ENCODE measurements around the gene GREB1L.

The GREB1L gene

GRCh38 chr18:21484851-21485636 lies 243.0 kb downstream of the GREB1L start:
- DNase-seq: no peak

- no peak for DNase-seq
Measured at GRCh38 chr18:21486905-21487437, 244.9 kb downstream of the GREB1L start.

DNA sequence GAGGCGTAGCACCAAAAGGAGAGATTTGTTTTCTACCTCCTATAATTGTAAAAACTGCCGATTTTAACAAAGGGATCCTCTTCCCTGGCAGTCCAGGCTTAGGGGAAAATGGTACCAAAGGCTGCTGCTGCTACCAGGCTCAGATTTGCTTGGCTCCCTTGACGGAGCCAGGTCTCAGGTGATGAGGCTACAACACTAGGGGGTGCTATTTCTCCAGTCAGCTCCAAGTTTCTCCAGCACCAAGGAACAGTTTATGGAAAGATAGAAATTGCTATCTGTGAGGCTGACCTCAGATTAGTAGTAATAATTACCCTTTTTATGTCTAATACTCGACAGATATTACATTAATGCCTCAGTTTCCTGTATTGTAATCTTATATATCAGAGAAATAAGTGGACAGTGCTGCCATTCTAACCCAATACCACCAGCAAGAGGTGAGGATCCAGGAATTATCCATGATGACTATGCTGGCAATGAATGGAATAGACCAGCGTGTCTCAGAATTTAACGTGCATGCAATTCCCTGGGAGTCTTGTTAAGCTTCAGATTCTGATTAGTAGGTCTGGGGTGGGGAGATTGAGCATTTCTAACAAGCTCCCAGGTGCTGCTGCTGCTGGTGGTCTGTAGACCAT lies 247.2 kb downstream of the GREB1L start:
- peak in 12 of 56 donors; percentile 2 to 25 (median 5) for DNase-seq

- no peak for DNase-seq
Measured at GRCh38 chr18:21489919-21490495, 248.0 kb downstream of the GREB1L start.

DNA sequence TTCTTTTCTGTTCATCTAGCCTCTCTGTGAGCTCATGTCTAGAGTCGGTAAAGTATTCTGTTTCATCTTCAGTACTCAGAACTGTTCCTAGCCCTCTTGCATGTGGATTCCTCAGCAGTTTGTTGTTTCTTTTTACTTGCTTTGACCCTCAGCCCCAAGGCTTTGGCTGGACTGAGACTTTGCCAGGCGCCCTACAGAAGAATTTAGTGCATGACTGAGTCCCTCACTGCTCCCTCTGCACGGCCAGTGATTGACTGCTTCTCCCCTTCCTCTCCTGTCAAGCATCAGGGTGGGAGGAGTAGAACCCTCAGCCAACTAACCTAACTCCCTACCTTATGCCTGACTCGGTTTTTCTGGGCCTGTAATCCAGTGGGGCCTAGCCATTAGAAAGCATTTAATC lies 248.7 kb downstream of the GREB1L start:
- DNase-seq: no peak

DNA sequence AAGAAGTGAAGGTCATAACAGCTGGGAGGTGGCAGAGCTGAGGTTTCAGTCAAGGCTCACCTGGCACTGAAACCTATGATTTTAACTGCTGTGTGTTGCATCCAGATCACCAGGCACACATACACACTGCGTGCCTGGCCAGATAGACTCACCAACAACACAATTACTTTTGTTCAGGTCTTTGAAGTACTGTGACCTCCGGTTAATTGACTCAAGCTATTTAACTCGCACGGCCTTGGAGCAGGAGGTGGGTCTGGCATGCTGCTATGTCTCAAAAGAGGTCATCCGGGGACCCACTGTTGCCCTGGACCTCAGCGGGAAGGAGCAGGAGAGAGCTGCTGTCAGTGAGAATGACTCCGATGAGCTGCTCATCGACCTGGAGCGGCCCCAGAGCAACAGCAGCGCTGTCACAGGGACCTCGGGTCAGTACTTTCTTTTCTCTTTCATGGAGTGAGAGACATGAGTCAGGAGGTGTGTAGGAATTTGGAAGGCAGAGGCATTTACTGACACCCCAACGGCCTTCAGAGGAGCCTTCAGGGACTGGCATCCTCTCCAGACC lies 254.3 kb downstream of the GREB1L start:
- no peak for DNase-seq

DNA sequence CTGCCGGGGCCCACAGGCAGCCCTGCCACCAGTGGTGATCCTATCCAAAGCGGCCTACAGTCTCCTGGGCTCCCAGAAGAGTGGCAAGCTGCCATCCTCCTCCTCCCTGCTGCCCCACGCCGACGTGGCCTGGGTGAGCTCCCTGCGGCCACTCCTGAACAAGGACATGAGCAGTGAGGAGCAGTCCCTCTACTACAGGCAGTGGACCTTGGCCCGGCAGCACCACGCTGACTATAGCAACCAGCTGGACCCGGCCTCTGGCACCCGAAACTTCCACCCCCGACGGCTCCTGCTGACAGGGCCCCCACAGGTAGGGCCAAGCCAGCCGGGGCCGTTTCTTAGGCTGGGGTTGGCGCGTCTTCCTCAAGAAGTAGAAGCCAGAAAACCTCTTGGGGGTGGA lies 258.0 kb downstream of the GREB1L start:
- DNase-seq: no peak

- no peak for DNase-seq
Measured at GRCh38 chr18:21502661-21503060, 260.6 kb downstream of the GREB1L start.

DNA sequence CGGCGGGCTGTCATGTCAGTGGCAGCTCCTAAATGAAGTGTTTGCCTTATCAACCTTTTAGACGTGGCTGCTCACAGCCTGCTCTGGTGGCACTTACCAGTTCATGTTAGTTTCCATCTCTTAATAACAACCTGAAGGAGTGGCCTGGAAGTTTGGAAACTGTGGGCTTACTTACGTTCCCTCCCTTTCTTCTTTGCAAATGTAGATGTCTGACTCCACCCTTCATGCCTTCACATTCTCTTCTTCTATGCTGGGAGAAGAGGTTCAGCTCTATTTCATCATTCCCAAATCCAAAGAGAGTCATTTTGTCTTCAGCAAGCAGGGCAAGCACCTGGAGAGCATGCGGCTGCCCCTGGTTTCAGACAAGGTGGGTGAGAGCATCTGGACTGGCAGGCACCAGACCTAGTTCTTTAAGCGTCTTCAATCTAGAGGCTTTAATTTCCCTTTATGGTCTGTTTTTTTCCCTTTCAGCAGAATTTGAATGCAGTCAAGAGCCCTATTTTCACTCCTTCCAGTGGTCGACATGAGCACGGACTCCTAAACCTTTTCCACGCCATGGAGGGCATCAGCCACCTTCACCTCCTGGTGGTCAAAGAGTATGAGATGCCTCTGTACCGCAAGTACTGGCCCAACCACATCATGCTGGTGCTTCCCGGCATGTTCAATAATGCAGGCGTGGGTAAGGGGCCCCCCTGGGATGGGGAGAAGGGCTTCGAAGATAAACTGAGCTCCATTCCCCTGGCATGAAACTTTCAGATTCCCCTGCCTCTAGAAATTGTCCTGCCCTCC lies 266.1 kb downstream of the GREB1L start:
- DNase-seq: no peak

DNA sequence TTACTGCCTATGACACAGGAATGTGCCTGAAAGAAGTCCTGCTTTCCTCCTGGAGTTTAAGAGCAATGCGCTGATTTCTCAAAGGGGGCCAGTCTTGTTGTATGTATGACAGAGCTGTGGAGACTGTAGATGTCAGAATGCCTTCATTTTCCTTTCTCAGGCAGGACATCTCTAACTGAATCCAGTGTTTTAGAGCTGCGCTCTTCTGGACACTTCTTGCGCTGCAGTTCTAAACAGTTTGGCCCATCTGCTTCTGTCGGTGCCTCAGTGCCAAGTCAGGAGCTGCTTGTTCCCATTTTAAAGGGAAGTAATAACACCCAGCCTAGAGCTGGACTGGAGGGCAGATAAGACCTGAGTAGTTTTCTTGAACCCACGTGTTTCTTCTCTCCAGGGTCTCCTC lies 267.0 kb downstream of the GREB1L start:
- no peak for DNase-seq

DNA sequence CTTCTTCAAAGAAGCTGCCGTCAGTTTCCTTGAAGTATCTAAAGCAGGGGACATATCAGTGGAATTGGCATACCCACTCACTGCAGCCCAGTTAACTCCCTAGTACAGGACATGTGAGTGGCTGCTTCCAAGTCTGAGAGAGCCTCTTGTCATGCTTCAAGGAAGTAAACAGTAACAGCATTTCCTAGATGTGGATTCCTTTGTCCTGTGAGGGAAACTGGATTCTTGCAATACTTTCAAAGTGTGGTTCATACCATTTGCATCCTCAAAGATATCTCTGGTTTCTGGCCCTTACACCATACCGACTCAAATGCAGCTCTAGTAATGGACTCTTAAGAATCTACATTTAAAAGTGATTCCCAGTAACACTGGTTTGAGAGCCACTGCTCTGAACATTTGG lies 271.3 kb downstream of the GREB1L start:
- no peak for DNase-seq

DNA sequence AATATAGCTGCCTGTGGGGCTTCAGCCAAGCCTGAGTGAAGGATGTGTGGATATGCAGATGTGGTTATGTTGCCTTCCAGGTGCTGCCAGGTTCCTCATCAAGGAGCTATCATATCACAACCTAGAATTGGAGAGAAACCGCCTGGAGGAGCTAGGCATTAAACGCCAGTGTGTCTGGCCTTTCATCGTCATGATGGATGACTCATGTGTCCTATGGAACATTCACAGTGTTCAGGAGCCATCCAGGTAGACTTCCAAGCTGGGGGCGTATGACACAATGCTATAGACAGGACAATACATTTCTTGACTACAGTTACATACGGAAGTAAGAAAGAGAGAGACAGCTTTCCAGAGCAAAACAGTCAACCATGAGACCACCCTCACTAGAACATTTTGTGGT lies 271.7 kb downstream of the GREB1L start:
- DNase-seq: no peak

GRCh38 chr18:21522530-21522929 lies 280.5 kb downstream of the GREB1L start:
- DNase-seq: no peak

DNA sequence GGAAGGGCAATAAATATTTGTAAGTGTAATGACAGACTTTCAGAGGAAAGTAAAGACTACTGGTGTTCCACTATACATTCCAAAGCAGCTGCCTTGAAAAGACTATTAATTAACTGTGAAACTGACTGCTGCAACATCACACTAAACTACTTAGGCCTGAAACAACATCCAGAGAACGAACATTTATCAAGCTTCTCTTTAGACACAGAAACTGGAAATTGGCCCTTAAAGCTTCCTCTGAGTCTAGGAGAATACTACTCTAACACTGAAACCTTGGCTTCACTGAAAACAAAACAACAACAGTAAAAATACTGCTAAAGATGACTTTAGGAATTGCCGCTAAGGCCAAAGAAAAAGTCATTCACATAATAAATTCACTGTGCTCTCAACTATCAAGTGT lies 283.9 kb downstream of the GREB1L start:
- no peak for DNase-seq

DNA sequence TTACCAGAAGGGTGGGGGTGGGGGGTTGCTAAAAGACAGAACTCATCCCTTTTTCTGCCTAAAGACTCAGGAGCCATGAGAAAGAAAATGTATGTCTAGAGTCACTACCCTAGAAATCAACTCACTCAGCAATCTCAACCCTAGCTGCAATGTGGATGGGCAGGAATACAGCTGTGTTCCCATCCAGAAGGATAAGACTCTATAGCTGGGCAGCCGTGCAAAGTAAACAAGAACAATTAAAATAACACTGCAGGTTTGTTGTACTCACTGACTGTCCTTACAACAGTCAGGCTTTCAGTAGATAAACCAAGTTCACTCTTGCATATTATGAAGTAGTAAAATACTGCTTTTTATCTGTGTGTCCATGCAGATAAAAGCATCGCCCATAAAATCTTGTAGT lies 284.4 kb downstream of the GREB1L start:
- no peak for DNase-seq

- no peak for DNase-seq
Measured at GRCh38 chr18:21534327-21534726, 292.3 kb downstream of the GREB1L start.

DNA sequence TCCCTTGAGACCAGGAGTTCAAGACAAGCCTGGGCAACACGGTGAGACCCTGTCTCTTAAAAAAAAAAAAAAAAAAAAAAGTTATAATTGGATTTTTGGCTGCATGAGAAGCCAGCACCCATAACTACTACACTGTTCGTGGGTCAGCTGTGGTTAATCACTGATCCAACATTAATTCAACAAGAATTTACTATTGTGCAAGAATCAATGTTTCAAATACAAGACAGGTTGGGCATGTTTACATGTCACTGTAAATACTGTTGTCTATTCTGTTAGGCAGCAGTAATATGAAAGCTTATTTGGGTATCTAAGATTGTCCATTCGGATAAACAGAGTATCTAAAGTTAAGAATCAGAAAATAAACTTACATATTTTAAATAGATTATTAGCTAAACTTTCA lies 296.2 kb downstream of the GREB1L start:
- DNase-seq: no peak

DNA sequence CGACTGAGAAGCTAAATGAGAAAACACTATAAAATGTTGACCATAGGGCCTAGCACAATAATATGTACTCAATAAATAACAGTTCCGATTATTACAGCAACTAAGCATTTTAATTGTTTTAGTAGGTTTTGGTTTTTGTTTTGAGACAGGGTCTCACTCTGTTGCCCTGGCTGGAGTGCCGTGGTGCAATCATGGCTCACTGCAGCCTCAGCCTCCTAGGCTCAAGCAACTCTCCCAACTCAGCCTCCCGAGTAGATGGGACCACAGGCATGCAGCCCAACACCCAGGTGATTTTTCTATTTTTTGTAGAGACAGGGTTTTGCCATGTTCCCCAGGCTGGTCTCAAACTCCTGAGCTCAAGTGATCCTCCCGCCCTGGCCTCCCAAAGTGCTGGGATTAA lies 304.4 kb downstream of the GREB1L start:
- DNase-seq: no peak

DNA sequence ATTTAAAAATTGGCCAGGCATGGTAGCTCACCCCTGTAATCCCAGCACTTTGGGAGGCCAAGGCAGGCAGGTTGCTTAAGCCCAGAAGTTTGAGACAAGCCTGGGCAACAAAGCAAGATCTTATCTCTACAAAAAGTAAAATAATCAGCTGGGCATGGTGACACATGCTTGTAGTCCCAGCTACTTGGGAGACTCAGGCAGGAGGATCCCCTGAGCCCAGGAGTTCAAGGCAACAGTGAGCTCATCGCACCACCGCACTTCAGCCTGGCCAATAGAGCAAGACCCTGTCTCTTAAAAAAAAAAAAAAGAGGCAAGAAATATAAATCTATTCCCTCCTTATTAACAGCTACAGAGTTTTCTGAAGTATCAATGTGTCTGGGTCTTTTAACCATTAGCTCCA lies 306.6 kb downstream of the GREB1L start:
- DNase-seq: no peak

DNA sequence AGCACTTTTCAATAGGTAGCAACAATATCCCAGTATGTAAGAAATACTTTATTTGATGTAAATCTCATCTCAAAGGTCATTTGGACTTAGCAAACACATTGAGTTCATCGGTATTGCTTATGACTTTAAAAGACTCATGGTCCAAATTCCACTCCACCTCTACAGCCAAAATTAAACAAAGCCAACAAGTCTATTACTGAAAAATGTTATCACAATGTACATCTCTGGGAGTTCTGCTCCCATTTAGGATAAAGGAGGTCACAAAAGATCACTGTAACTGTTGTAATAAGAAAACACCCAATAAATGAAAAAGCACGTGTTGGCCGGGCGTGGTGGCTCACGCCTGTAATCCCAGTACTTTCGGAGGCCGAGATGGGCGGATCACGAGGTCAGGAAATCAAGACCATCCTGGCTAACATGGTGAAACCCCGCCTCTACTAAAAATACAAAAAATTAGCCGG lies 308.5 kb downstream of the GREB1L start:
- no peak for DNase-seq

DNA sequence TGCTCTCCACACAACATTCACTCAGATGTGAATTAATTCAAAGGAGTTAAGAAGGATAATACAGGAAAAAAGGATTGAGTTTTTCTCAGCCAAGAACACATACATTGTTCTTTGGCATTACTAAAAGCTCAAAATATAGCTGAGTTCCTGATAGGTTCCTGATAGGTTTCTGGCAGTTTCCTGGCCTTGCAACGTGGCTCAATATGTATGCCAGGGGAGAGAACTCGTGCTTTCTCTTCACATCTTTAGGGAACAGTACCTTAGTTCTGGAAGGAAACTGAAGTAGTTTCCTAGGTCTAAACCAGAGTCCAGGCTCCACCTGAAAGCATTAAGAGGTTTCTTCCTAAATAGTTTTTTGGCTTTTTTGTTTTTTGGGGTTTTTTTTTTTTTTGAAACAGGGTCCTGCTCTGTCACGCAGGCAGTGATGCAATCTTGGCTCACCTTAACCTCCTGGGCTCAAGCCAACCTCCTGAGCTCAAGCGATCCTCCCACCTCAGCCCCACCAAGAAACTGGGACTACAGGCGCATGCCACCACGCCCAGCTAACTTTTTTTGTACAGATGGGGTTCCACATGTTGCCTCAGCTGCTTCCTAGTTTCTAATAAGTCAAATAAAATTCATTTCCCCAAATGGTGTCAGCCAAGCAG lies 315.7 kb downstream of the GREB1L start:
- DNase-seq: no peak
